ENCODE measurements around the gene PIMREG.

PIMREG gene

DNA sequence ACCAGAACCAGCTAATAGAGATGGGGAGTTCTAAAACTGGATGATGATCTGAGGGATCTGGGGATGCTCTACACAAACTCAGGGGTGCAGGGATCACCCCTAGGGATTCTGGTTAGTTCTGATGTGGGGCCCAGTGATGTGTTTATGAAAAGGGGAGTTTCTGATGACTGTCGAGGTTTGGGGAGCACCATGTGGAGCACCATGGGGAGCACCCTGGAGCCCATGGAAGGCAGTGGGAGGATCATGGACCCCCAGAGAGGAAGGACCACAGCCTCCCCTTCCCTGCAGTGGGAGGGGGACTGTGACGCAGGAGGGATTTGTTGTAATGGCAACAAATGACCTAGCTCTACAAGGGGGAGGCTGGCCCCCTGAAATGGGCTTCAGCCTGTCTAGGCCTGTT lies 18.4 kb downstream of the PIMREG start:
- no peak for DNase-seq

DNA sequence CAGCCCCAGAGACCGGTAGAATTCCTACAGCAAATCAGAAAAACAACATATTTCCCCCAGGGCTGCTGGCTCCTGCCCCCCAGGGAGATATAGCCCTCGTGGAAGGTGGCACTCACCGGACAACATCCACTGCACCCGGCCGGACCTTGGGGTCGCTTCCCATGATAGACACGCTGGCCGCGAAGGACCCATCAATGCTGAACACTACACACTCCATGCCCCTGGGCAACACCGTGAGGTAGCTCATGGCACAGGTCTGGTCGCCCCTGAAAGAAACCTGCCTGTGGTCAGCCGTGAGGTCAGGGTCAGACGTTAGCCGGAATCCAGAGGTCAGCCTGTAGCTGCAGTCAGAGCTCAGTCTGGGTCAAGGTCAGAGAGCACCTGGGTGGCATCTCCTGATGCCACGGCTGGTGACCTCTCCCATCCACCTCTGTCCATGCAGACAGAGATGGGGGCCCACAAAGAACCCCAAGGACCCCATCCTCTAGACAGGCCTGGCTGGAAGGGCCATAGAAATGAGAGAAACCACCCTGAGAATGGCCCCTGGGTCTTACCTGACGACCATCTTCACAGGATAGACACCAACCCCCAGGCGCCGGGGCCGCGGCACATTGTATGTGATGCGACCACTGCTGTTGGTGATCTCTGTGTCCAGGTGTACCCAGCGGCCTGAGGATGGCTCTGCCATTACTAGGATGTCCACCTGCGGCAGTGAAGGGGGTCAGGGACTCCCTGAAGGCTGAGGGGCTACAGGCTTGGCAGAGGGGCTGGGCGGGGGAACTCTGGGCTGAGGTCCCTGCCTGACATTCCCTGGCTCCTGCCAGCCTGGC lies 19.6 kb downstream of the PIMREG start:
- no peak for DNase-seq

DNA sequence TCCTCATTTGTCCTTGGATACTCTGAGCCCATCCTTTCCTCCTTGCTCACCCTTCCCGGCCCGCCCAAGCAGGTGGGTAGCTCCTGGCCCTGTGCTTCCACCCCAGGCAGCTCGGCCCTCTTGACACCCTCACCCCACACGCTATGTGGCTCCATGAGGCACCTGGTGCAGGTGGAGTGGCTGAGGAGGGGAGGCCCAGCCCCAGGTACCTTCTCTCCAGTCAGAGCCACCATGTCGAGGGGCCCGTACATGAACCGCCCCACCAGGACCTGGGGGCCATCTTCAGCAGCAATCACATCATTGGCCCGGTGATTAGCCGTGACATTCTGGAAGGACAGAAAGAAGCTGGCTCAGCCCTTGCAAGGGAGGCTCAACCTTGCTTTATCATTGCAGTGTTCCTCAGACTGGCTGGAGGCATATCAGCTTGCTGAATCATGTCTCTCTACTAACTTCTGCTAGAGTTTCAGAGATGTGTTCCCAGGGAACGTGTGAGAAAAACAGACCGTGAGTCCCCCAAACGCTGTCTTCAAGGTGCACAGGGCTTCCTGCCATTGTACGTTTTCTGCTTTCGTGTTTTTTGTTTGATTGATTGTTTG lies 20.3 kb downstream of the PIMREG start:
- DNase-seq, result no peak

DNA sequence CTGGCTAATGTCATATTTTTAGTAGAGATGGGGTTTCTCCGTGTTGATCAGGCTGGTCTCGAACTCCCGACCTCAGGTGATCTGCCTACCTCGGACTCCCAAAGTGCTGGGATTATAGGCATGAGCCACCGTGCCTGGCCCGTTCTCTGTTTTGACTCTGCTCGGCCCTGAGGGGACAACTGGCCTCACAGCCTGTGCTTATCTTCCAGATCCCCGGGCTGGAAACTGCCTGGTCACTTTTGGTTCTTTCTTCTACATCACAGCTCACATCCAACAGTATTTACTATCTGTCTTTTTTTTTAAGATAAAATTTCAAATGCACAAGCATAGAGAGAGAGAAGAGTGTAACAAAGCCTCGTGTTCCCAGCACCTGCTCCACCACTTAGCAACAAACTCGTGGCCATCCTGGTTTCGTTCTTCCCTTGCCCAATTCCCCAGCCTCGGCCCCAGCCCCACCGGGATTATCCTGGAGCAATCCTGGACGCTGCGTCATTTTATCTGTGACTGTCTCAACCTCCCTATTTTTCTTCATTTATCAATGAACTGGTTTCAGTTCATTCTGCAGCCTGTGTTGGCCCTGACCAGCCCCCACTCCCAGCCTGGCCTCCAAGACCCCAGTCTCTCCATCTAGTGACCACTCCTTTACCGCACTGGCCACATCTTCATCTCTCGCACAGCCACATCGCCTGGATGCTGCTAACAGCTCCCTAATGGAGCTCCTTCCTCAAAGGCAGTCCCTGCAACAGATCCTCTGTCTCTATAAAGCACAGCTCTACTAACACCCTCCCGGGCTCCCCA lies 21.1 kb downstream of the PIMREG start:
- DNase-seq, result no peak

DNA sequence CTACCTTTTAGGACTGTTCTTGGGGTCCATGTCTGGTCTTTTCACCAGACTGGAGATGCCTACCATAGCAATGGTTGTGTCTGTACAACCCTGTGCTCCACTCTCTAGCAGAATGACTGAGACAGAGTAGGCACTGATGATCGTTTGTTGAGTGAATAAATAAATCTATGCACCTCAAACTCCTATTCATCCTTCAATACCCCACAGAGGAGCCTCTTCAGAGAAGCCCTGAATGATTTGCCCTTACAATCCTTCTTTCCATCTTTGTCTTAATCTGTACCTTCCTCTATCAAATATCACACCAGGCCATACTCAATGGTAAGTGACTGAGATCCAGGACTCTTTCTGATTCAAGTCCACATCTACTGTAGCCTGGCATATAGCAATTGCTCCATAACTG lies 23.3 kb downstream of the PIMREG start:
- no peak for DNase-seq

DNA sequence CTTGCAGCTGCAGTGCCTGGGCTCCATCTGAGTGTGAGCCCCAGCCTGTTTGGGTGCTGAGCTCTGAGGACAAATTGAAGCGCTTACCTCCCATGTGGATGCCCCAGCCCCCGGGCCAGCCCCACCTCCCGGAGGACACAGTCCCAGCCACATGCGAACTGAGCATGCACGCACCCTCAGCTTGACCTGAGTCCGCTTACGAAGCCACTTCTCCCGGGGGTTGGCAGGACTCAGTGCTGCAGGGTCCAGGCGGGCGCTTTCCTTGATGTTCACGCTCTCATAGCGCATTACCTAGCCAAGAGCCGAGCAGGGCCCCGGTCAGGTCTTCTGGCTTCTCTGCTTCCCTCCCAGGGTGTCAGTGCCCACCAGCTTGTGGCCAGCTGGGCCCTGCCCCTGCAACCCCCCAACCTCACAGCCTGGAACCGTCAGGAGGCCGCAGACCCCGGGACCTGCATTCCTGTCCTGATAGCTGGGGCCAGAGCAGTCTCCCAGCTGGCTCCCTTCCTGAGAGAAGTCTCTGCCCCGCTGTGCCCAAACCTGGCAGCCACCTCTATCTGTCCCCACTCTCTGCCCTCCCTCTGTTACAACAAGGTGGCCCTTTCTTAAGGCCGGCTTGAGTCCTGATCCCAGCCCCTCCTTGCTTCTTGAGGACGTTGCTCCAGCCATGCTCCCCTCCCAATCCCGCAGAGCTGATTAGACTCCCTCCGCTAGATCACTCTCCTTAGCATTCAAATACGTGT lies 24.0 kb downstream of the PIMREG start:
- no peak for DNase-seq

DNA sequence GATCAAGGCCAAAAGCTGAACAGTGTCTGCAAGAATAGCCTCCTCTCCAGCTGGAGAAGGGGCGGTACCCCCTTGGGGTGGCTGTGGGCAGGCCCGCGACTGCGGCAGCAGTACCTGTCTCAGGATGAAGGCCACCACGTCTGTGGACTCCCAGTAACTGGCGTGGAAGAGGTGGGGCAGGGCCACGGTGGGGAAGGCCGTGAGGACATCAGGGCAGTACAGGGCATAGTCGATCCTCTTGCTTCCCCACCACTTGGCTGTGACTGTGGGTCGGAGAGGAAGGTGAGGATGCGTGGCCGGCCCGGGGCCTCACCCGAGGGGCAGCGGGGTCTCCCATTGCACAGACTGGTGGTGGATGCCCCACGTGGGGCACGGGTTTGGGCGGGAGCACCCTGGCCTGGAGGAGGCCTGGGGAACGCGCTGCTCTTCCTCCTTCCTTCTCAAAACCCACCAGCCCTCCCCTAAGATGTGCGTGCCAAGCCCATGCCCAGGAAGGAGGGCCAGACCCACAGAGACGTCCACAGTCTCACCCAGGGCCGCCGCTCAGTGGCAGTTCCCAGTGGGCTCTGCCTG lies 26.0 kb downstream of the PIMREG start:
- DNase-seq, result no peak

DNA sequence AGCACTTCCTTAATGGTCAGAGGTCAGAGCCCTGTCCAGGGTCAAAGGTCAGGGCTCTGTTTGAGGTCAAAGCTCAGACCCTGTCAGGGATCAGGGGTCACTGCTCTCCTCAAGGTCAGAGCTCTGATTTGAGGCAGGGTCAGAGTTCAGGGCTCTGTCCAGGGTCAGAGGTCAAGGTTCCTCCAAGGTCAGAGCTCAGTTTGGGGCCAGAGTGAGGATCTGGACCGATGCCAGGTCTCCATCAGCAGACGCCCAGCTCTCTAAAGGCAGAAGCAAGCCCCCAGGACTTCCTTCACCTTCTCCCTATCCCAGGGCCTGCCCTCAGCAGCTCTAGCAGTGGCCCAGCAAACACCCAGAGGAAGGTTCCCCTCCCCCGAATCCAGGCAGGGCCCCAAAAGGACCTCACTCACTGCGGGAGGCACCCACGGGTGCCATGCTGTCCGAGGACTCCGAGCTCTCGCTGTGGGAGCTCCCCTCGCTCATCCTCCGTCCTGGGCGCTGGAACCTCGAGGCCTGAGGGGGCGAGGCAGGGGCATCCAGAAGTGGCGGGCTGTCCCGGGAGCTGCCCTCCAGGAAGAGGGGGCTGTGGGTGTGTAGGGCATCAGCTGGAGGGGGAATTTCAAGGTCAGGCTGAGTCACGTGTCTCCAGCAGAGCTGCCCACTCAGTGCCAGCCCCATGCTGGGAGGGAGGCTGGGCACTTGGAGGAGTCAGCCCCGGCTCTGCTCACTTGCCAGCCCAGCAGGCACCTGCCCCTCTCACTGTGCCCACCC lies 26.7 kb downstream of the PIMREG start:
- no peak for DNase-seq

DNA sequence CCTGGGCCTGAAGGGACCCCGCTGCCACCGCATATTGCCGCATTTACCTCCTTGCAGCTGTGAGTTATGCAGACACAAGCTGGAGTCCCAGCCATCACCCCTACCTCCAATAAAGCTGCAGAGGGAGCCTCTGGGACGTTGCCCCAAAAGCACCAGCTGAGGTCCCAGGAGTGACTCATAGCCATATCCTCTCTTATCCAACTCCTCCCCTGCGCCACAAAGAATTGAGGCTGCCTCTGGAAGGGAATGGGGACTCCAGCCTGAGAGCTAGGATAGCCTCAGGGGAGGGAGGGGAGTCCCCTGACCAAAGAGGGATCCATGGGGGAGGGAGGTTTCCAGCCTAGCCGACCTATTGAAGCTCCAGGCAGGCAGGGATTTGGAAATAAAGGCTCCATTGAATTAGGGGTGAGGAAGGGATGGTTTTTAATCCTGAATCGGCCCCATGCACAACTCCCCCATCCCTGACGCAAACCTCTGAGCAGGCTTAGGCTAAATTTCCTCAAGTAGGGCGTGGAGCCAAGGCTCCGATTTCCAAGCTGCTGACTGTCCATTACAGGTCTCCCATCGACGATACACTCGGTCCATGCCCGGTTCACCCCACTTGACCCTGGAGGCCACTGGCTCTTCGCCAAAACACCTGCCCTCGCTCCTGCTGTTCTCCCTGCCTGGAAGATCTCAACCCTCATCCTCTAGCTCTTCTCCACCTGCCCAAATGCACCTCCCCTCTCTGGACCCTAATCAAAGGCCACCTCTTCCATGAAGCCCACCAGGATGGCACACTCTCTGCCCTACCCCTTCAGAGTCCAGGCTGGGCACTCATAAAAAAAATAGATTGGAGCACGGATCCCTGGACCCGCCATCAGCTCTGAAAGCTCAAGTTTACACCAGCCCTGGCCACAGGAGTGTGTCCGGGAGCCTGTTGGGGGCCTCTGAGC lies 27.5 kb downstream of the PIMREG start:
- no peak for DNase-seq

DNA sequence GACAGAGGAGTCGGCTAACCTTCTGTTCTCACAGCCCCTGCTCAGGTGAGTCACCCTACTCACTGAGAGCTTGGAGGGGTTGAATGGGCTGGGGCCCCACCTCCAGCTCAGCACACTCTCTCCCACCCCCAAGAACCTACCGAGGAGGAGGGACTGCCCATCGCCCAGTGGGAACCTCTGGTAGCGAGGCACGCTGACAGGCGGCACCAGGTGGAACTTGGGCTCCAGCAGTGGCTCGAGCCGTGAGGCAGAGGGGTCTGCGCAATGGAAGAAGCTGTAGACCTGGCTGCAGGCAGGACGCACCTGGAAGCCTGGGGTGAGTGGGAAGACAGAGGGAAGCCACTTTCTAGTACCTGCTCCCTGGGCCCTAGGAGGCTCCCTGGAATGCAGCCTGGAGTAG lies 28.3 kb downstream of the PIMREG start:
- DNase-seq, result no peak

DNA sequence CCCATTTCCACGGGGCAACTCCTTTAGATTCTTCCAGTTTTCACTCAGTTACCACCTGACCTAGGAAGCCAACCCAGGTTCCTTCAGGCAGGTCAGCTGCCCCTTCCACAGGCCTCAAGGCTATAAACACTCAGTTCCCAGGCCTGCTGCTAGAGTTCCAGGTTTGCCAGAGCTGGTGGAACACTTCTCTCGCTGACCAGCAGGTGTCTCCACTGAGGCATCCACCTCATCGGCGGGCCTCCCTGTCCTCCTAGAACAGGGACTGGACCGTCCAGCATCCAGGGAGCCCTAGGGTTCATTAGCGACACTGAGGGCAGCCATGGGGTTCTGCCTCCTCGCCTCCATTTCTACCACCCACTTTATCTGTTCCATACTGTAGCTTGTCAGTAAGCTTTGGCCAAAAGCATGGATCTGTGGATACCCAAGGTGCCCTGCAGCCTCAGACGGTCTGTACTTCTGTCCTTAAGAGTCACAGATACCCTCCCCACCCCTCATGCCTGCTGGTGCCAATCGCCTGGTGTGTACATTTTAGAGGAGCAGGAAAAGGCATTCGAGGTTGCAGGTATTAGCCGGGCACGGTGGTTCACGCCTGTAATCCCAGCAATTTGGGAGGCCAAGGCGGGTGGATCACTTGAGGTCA lies 29.0 kb downstream of the PIMREG start:
- DNase-seq, result peak; percentile 59

DNA sequence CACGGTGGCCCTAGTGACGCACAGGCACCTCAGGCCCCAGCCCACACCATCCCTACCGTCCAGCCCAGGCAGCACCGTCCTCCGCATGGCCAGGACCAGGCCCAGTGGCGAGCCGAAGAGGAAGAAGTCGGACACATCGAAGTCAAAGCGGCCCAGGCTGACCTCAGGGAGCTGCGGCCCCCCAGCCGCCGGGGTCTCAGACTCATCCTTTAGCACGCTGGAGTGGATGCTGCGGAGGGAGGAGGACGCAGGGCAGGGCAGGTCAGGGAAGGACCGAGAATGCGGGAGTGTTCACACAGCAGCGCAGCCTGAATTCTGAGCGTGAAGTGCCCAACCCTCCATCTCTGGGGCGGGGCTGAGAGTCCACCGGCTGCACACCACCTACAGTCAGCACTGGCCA lies 30.1 kb downstream of the PIMREG start:
- DNase-seq, result no peak

DNA sequence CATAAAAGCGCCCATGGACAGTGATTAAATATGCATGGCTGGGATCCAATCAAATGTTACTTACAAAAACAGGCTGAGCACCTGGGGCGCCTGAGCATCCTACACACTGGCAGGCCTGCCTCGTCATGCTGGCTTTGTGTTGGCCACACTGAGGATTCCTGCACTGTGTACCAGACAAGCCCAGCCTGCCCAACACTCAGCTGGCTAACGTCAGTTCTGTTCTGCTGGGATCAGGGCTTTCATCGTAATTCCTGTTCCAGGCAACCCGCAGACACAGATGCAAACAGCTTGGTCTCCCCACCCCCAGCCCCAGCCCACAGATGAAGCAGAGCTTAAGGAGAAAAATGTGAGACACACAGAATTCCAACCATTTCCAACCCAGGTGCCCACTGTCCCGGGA lies 30.7 kb downstream of the PIMREG start:
- no peak for DNase-seq

DNA sequence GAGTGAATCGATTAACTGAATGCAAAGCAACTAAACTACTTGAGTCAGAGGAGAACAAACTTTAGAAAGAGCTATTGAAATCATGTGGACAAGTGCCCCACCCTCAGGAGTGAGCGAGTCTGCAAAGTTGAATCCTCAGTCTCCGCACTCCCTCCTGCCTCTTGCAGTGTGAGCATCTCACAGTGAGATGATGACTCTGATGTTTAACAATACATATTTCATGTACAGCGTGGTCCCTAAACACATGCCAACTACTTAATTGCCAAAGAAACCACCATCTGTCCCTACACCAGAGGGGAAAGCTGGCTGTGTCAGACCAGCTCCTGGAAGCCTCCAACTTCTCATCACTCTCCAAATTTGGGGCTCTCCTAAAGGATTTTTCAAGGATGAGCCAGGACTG lies 31.2 kb downstream of the PIMREG start:
- no peak for DNase-seq

DNA sequence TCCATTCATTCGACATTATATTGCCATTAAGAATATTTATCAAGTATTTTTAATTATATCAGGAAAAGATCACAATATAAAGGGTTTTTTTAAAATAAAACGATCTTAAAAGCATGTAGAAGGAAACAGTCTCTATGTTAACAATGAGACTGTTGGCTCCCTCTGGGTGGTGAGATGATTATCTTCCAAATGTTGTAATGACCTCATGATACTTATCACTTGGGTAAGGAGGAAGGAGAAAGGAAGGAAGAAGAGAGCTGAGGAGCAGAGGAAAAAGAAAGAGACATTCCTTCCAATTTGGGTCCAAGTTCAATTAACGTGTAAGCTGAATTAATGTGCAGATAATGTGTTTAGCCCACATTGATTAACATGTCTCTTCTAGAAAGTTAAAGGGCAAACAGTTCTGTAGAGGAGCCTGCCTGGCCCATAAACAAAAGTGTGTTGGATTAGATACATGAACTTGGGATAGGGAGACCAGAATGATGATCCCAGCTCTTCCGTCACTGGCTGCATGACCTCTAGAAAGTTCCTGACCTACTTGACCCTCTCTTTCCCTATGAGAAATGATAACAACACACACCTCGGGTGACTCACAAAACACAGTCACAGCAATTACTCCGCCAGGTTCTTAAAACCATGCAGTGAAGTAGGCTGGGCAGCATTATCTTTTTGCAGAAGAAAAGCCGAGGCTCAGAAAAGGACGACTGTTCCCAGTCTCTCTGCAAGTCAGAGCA lies 32.0 kb downstream of the PIMREG start:
- no peak for DNase-seq

DNA sequence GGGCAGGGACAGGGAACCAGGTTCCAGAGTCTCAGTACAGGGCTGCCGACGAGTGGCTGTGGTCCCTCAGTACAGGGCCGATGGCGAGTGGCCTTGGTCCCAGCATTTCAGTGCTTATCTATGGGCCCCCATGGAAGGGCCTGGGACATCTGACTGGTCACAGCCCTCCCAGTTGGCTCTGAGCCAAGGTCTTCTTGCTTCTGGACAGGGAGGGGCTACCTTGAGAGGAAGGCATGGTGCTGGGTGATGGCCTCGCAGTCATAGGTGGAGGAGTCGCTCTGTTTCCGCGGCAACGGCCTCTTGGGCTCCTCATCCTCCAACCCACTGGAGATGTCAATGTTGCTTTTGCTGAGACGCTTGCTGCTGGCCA lies 32.5 kb downstream of the PIMREG start:
- DNase-seq, result no peak

DNA sequence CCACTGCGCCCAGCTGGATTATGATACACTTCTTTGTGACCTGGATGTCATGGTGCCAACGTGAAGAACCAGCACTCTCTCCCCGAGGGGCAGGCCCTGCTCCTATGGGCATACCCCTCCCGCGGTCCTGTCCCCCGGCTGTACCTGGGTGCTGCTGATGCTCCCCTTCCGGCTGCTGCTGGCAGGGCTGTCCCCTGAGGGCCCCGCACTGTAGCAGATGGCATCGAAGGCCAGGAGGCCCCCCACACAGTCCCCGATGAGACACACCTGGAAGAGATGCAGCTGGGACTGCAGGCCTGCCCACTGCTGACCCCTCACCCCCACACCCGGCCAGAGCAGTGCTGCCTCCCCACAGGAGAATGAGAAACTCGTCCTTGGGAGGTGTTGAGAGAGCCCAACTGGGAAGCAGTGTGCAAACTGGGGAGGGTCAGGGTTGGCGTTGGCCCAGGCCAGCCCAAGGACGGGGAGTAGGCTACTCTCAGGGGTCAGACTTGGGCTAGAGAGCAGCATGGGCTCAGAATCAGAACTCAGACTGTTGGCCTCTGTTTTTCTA lies 33.7 kb downstream of the PIMREG start:
- no peak for DNase-seq

DNA sequence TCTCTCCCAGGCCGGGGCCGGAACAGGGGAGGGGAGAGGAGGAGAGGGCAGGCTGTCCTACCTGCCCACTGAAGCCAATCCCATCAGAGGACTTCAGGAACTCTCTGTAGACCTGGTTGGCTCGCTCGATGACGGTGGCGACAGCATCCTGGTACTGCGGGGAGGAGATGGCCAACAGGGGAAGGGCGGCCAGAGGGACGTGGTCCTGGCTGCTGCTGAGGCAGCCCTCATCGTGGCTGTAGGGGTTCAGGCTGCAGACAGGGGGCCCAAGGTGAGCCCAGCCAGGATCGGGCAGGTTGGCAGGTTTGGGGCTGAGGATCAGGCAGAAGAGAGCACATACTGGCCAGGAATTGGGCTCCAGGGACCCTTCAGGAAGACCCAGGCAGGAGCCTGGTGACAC lies 34.2 kb downstream of the PIMREG start:
- no peak for DNase-seq

DNA sequence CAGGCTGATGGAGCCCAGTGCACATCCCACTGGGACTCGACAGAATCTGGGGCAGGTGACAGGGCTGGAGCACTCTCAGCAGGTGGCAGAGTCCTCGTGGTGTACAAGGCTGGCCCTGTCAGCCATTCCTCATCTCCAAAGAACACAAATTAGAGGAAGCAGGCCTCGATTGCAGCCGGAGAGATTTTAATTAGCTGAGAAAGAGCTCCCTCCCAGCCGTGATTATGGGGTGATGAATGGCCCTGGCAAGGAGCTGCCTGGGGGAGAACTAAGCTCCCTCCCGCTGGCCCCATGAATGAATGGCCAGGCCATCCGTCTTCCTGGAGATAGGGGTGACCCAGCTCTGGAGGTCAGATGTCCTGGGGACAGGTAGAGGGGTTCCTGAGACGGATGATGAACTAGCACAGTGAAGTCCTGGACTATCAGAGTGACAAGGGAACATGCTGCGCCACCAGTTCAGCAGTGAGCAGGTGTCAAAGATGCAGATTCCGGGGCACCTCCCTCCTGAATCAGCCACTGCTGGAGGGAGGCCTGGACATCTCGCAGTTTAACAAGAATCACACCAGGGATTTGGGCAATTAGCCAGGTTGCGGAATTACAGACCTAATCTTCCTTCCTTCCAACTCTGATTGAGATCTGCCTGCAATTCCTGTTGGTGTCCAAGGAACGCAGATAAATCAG lies 35.5 kb downstream of the PIMREG start:
- no peak for DNase-seq
